ENCODE results near the gene SLC1A3. TPM values are rescaled to one million over a fixed set of nuclear protein-coding genes. Genes with fewer than 3 reads are reported as not detected.

Gene SLC1A3
- total RNA-seq, 6 donors from 2014 or later, result 22.4 to 235 (median 42.0) TPM

DNA sequence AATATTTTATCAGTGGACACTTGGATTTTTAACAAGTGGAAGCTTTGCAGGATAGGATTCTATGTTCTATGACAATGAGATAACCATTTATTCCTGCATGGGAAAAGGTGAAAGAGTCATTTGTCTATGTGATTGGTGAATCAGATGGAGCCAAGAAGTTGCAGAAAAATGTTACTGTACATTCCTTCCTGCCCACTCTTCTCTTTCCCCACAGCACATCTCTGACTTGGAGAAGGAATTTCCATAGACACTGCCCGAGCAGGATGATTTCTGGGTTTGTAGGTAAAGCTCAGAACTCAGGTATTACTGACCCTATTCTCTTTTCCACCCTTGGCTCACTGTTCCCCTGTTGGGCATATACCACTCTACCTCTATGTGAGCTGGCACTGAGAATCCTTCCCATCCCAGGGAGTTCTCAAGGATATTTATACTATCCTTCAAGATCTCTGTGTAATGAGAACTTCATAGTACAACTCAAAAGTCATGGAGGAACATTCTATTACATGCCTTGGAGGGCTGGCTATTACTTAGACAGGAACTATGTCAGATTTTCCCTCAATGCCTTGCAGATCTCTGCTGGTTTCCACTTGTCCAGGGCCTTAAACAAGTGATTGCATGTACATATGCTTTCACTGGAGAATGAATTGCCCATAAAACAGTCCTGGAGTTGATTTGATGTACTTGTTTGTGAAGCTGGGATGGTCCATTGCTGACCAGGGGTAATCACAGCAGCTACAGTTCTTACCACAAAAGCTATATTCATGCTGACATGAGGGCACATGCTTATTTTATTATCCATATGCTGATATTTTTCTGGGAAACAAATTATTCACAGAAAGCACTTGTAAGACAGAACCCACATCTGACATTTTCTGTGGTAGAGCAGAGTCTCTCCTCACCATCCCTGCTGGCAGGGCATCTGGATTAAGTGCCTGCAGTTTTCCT lies 24.1 kb downstream of the SLC1A3 start:
- Histone ChIP-seq H3K27me3 (no peaks in the 10 kb centered on the region), H3K27ac (no peak overlapping the region), H3K9me3 (no peaks in the 10 kb centered on the region), H3K36me3 (no peaks in the 10 kb centered on the region), H3K4me1 (no peaks in the 10 kb centered on the region), H3K4me3 (no peak overlapping the region)
- TF ChIP-seq CTCF (IDR thresholded peaks at IDR 0.05) (no peak), POLR2AphosphoS5 (IDR thresholded peaks at IDR 0.05) (no peak), EP300 (IDR thresholded peaks at IDR 0.05) (no peak), POLR2A (IDR thresholded peaks at IDR 0.05) (no peak)
- WGBS, 2 donors, result 71 to 86% methylated on average over 1 of the region's 1 CpG
- ATAC-seq (ENCODE audit: low FRiP score in 2 of 2), result no peak
- no peak for DNase-seq

DNA sequence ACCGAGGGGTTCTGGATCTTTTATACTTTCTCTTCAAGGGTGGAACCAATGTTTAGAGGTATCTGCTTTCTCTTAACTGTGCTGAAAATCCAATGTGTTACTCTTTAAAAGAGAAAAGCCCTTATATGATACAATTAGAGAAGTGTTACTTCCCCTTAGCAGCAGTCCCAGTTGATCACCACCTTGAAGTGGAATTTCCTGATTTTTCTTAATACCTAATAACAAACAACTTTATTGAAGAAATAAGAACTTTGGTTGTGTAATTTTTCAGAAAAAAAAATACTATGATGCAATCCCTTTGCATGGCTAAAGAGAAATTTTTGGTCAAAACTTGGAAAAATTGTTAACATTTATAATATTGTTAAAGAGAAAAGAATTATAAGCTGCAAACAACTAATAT lies 24.7 kb downstream of the SLC1A3 start:
- Histone ChIP-seq H3K36me3 (no peaks in the 10 kb centered on the region), H3K27me3 (no peaks in the 10 kb centered on the region), H3K4me3 (no peak overlapping the region), H3K4me1 (no peaks in the 10 kb centered on the region), H3K9me3 (no peaks in the 10 kb centered on the region), H3K27ac (no peak overlapping the region)
- DNase-seq, result no peak
- ATAC-seq (ENCODE audit: low FRiP score in 2 of 2), result no peak
- 30 to 33% methylated on average over 1 of the region's 1 CpG for WGBS, 2 donors
- no peak for TF ChIP-seq POLR2A (IDR thresholded peaks at IDR 0.05)
- no peak for TF ChIP-seq EP300 (IDR thresholded peaks at IDR 0.05)
- no peak for TF ChIP-seq CTCF (IDR thresholded peaks at IDR 0.05)
- TF ChIP-seq POLR2AphosphoS5 (IDR thresholded peaks at IDR 0.05), result no peak

- Histone ChIP-seq H3K4me3 (no peak overlapping the region), H3K36me3 (no peaks in the 10 kb centered on the region), H3K4me1 (no peaks in the 10 kb centered on the region), H3K9me3 (no peaks in the 10 kb centered on the region), H3K27me3 (no peaks in the 10 kb centered on the region), H3K27ac (no peak overlapping the region)
- TF ChIP-seq CTCF (IDR thresholded peaks at IDR 0.05) (no peak), POLR2AphosphoS5 (IDR thresholded peaks at IDR 0.05) (no peak), POLR2A (IDR thresholded peaks at IDR 0.05) (no peak), EP300 (IDR thresholded peaks at IDR 0.05) (no peak)
- whole genome bisulfite sequencing, 2 donors, result 68 to 78% methylated on average over 5 of the region's 5 CpGs
- ATAC-seq (ENCODE audit: low FRiP score in 2 of 2) (no peak), DNase-seq (no peak)
Observed at GRCh38 chr5:36631620-36632362, 25.4 kb downstream of the SLC1A3 start.

- no peaks in the 10 kb centered on the region for H3K36me3 ChIP-seq
- no peak for TF ChIP-seq CTCF (IDR thresholded peaks at IDR 0.05)
- TF ChIP-seq POLR2AphosphoS5 (IDR thresholded peaks at IDR 0.05), result no peak
- no peak for TF ChIP-seq EP300 (IDR thresholded peaks at IDR 0.05)
- no peak for TF ChIP-seq POLR2A (IDR thresholded peaks at IDR 0.05)
Observed at GRCh38 chr5:36632363-36632664, 25.9 kb downstream of the SLC1A3 start.

More at GRCh38 chr5:36632363-36632664, 25.9 kb downstream of the SLC1A3 start:
- no peak overlapping the region for H3K4me3 ChIP-seq
- DNase-seq, result no peak
- H3K9me3 ChIP-seq, result no peaks in the 10 kb centered on the region
- H3K27me3 ChIP-seq, result no peaks in the 10 kb centered on the region
- no peak overlapping the region for H3K27ac ChIP-seq
- no peak for ATAC-seq (ENCODE audit: low FRiP score in 2 of 2)
- no peaks in the 10 kb centered on the region for H3K4me1 ChIP-seq
